ENCODE data around the gene GPR142. TPM values are rescaled to one million over a fixed set of nuclear protein-coding genes. Genes with fewer than 3 reads are reported as not detected.

GPR142 gene
- total RNA-seq, 2 experiments from 2014 or later, result not detected

DNA sequence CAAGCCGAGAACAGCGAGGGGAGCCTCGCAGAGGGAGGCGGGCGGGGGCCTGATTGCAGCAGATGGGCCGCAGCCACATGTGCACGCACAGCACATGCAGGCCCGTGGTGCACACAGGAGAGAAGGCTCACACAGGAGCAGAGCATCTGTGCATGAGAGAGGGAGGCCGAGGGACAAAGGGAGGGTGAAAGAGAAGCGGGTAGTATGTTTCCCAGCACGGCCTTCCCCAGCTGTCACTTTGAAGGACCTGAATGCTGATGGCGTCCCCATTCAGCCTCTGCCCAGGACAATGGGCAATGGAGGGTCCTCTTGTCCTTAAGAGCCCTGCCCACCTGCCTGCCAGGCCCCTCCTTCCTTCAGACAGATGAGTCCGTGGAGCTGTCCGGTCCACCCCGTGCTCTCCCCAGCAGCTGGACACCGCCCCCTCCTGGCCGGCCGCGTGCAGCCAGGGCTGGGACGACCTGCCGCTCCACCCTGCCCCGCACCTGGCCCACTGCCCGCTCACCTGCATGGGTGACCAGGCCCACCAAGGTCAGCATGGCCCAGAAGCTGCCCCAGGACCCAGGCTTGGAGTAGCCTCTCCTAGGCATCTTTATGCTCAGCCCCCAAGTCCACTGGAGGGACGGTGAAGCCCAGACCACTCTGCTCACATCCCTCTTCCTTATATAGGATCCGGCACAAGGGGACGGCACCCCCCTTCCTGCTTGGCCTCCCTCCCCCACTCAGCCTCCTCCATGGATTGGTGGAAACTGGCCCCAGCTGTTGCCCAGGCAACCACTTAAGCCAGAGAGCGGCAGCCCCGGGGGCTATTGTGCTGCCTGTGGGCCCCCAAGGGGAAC lies 5.9 kb upstream of the GPR142 start, which contains the start of gene BTBD17:
Gene BTBD17, minus strand, starts transcription at position 639 of the 839 bp plus-strand sequence. Its CDS starts 49 bp downstream, at position 590.
- Mint-ChIP-seq H3K36me3 (ENCODE audit: low read depth) (no peaks in the 10 kb centered on the region), H3K4me3 (no peak within 1 kb of the TSS), H3K27me3 (ENCODE audit: low read depth) (peaks cover 21% of the 10 kb centered on the region), H3K9me3 (no peaks in the 10 kb centered on the region), H3K4me1 (ENCODE audit: low read depth) (peaks cover 1% of the 10 kb centered on the region), H3K27ac (no peak within 1 kb of the TSS)
- peak; percentile 50 for DNase-seq
- intact Hi-C loops (cut with micrococcal nuclease), result no loop called here
- CTCF ChIA-PET, result interaction anchor here (0.6 to 2.7 kb wide), 10 partner anchors 8 to 1425 kb away, joined by 3 to 12 read pairs (median 4); no protein-coding TSS in a partner anchor

DNA sequence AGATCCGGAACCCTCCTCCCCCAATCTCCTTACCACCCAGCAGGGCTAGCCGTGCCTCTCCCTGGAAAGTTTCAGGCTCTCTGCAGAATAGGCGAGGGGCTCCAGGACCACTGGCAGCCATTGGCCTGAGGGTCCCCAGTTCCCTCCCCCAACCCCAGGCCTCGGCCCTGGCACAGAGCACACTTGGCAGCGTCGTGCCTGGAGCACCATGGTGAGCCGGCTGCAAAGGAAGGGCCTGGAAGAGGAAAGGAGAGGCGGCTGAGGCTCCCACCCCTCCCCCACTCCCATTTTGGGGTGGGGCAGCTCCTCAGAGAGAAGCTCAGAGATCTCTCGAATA lies 5.3 kb upstream of the GPR142 start:
- Mint-ChIP-seq H3K36me3 (ENCODE audit: low read depth) (no peaks in the 10 kb centered on the region), H3K27me3 (ENCODE audit: low read depth) (peaks cover 21% of the 10 kb centered on the region), H3K9me3 (no peaks in the 10 kb centered on the region), H3K4me3 (no peak overlapping the region), H3K27ac (no peak overlapping the region), H3K4me1 (ENCODE audit: low read depth) (peaks cover 1% of the 10 kb centered on the region)
- CTCF ChIA-PET, result interaction anchor here (0.6 to 2.7 kb wide), 7 partner anchors 7 to 1425 kb away, joined by 4 to 12 read pairs (median 5); no protein-coding TSS in a partner anchor
- intact Hi-C loops (cut with micrococcal nuclease), result no loop called here
- no peak for DNase-seq

DNA sequence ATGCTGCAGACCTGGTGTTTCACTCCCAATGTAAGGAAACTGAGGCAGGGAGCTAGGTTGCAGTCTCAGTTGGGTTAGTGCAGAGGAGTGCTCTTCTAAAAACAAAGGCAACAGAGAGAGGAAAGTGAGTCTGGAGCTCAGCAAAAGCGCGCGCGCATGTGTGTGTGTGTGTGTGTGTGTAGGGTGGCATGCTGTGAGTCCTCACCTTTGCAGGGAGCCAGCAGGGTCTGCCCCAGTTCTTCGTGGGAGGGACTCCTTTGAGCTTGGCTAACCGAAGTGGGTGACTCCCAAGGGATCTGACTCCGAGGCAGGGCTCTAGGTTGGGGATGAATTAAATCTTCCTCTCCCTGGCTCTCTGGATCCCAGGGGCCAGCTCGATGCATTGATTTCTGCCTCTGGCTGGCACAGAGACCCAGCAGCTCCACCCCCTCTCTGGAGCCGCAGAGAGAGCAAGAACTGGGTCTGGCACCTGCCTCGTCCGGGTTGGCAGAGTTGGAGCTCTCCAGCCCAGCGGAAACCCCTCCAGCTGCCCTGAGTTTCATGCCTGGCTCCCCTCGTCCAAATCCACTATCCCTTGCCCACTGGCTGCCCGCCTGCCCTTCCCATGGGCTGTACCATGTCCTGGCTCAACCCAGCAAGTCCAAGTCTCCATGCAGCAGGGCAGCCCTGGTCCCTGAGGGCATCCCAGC lies 4.4 kb upstream of the GPR142 start:
- intact Hi-C loops (cut with micrococcal nuclease), result no loop called here
- CTCF ChIA-PET, result interaction anchor here (0.7 to 2.4 kb wide), 5 partner anchors 17 to 136 kb away, joined by 3 to 9 read pairs (median 4); no protein-coding TSS in a partner anchor
- no peak overlapping the region for H3K27ac Mint-ChIP-seq
- no peaks in the 10 kb centered on the region for H3K9me3 Mint-ChIP-seq
- H3K27me3 Mint-ChIP-seq (ENCODE audit: low read depth), result peaks cover 16% of the 10 kb centered on the region
- no peak overlapping the region for H3K4me3 Mint-ChIP-seq
- H3K4me1 Mint-ChIP-seq (ENCODE audit: low read depth), result no peaks in the 10 kb centered on the region
- no peak for DNase-seq
- H3K36me3 Mint-ChIP-seq (ENCODE audit: low read depth), result no peaks in the 10 kb centered on the region

DNA sequence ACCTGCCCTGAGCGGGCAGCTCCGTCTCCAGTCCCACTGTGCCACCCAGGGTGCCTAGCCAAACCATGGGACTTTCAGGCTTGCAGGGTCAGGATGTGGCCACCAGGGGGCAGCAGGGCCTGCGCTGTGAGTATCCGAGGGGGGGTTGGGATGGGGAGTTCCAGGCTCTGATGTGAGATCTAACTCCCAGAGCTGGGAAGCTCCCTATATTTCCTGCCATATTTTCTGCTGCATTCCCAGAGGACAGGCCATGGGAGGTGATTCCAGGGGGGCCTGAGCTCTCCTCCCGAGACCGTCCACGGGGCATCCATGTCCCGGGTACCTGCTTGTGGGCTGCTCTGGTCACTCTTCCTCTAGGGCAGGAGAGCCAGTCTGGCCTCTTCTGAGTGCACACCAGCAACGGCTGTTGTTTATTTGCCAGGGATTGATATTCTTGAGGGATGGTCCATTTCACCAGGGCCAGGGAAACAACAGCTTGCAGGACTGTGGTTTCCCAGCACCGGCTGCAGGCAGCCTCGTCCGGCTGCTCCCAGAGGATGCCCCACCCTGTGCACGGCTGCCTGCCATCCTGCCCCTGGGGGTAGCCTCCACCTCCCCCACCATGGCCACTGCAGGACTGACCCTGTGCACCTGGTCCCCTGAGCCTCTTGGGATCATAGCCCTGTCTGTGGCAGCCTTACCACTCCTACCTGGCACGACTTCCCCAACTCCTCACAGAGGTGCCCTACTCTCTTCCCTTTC lies 1.2 kb downstream of the GPR142 start:
- Mint-ChIP-seq H3K27ac (no peak overlapping the region), H3K4me3 (no peak overlapping the region), H3K4me1 (ENCODE audit: low read depth) (peaks cover 14% of the 10 kb centered on the region), H3K9me3 (no peaks in the 10 kb centered on the region), H3K27me3 (ENCODE audit: low read depth) (no peaks in the 10 kb centered on the region), H3K36me3 (ENCODE audit: low read depth) (no peaks in the 10 kb centered on the region)
- intact Hi-C loops (cut with micrococcal nuclease), result loop anchor here (1.0 to 2.0 kb wide), 4 partner anchors 89 to 234 kb away; no protein-coding TSS in a partner anchor
- CTCF ChIA-PET, result interaction anchor here (0.5 to 6.8 kb wide), 44 partner anchors 8 to 372 kb away, joined by 3 to 97 read pairs (median 4); partner anchors contain the start of genes BTBD17 and CD300A
- DNase-seq, result peak; percentile 81

DNA sequence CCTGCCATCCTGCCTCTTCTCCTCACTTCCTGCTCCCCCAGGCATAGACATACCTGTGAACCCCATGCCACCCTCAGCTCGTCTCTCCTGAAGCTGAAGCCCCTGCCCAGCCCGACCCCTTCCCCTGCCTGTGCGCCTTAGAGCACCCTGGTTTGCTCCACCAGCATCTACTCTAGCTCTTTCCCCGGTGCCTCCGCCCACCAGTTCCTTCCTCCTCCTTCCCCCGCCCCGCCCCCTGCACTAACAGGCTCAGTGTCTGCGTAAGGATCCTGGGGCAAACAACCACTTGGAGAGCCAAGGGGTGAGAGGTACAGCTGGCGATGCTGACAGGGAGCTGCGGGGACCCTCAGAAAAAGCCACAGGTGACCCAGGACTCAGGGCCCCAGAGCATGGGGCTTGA lies 1.9 kb downstream of the GPR142 start:
- intact Hi-C loops (cut with micrococcal nuclease), result loop anchor here (2.0 kb wide), 2 partner anchors 164 to 234 kb away; no protein-coding TSS in a partner anchor
- no peaks in the 10 kb centered on the region for H3K9me3 Mint-ChIP-seq
- peak; percentile 82 for DNase-seq
- H3K27ac Mint-ChIP-seq, result no peak overlapping the region
- CTCF ChIA-PET, result interaction anchor here (0.5 to 6.8 kb wide), 25 partner anchors 9 to 373 kb away, joined by 3 to 97 read pairs (median 5); partner anchors contain the start of genes BTBD17 and CD300A
- H3K4me1 Mint-ChIP-seq (ENCODE audit: low read depth), result peaks cover 14% of the 10 kb centered on the region
- no peaks in the 10 kb centered on the region for H3K27me3 Mint-ChIP-seq (ENCODE audit: low read depth)
- no peak overlapping the region for H3K4me3 Mint-ChIP-seq
- H3K36me3 Mint-ChIP-seq (ENCODE audit: low read depth), result no peaks in the 10 kb centered on the region

DNA sequence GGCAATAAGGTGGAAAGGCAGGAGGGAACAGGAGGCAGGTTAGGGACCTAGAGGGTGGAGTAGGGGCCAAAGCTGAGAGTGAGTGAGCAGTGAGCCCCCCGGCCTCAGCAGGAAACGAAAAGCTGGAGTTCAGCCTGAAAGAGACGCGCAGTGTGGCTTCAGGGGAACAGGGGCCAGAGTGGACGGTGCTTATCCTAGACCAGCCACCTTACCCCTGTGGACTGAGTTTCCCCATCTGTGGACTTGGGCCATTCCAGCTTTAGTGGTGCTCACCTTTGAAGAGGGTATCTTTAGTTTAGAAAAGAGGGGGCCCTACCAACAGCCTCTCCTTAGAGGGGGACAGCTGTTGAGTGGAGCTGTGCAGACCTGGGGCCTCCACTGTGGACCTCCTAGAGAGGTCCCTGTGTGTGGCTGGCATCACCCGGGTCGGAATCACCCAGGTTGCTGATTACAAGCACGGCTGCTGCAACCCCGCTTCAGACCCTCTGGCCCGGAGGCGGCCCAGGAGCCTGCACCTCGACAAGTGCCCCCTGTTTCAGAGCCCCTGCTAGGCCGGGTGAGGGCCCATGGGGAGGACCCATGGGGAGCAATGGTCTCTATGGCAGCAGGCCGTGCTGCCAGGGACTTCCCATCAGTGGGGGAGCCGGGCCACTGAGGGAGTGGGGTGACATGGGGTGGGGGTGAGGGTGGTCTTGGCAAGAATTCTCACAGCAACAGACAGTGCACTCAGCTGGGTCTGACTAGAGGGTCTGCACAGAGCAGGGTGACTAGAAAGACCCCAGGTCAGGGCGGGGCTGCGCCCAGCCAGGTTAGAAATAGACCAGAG lies 2.6 kb downstream of the GPR142 start:
- intact Hi-C loops (cut with micrococcal nuclease), result loop anchor here (2.0 kb wide), 2 partner anchors 163 to 233 kb away; no protein-coding TSS in a partner anchor
- CTCF ChIA-PET, result interaction anchor here (0.6 to 6.8 kb wide), 13 partner anchors 9 to 372 kb away, joined by 3 to 97 read pairs (median 9); partner anchors contain the start of gene BTBD17
- no peaks in the 10 kb centered on the region for H3K36me3 Mint-ChIP-seq (ENCODE audit: low read depth)
- H3K4me1 Mint-ChIP-seq (ENCODE audit: low read depth), result peaks cover 14% of the 10 kb centered on the region
- no peak for DNase-seq
- H3K27me3 Mint-ChIP-seq (ENCODE audit: low read depth), result no peaks in the 10 kb centered on the region
- no peak overlapping the region for H3K4me3 Mint-ChIP-seq
- no peak overlapping the region for H3K27ac Mint-ChIP-seq
- H3K9me3 Mint-ChIP-seq, result no peaks in the 10 kb centered on the region

DNA sequence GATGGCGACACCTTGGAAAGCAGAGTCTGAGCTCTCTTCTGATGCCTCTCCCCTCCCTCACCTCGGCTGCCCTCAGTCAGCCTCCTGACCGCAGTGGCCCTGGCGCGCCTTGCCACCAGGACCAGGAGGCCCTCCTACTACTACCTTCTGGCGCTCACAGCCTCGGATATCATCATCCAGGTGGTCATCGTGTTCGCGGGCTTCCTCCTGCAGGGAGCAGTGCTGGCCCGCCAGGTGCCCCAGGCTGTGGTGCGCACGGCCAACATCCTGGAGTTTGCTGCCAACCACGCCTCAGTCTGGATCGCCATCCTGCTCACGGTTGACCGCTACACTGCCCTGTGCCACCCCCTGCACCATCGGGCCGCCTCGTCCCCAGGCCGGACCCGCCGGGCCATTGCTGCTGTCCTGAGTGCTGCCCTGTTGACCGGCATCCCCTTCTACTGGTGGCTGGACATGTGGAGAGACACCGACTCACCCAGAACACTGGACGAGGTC lies 4.4 kb downstream of the GPR142 start:
- H3K27me3 Mint-ChIP-seq (ENCODE audit: low read depth), result no peaks in the 10 kb centered on the region
- no peak overlapping the region for H3K4me3 Mint-ChIP-seq
- CTCF ChIA-PET, result interaction anchor here (0.6 to 6.8 kb wide), 3 partner anchors 19 to 84 kb away, joined by 4 to 97 read pairs (median 4); no protein-coding TSS in a partner anchor
- peaks cover 14% of the 10 kb centered on the region for H3K4me1 Mint-ChIP-seq (ENCODE audit: low read depth)
- intact Hi-C loops (cut with micrococcal nuclease), result no loop called here
- DNase-seq, result no peak
- no peak overlapping the region for H3K27ac Mint-ChIP-seq
- no peaks in the 10 kb centered on the region for H3K36me3 Mint-ChIP-seq (ENCODE audit: low read depth)
- H3K9me3 Mint-ChIP-seq, result no peaks in the 10 kb centered on the region

DNA sequence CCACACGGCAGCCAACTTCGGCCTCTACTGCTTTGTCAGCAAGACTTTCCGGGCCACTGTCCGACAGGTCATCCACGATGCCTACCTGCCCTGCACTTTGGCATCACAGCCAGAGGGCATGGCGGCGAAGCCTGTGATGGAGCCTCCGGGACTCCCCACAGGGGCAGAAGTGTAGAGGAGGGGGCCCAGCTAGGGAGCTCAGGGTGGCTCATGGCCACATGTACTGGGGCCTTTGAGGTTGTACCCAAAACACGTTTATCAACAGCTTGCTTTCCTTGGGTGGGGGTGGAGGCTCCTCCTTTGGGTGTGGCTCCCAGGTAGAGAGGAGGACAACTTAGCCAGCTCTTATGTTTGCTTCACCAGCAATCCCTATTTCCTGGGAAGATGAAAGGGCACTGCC lies 5.1 kb downstream of the GPR142 start:
- peaks cover 14% of the 10 kb centered on the region for H3K4me1 Mint-ChIP-seq (ENCODE audit: low read depth)
- no peaks in the 10 kb centered on the region for H3K27me3 Mint-ChIP-seq (ENCODE audit: low read depth)
- CTCF ChIA-PET, result no interaction called here
- H3K9me3 Mint-ChIP-seq, result no peaks in the 10 kb centered on the region
- H3K36me3 Mint-ChIP-seq (ENCODE audit: low read depth), result no peaks in the 10 kb centered on the region
- no peak overlapping the region for H3K4me3 Mint-ChIP-seq
- no peak overlapping the region for H3K27ac Mint-ChIP-seq
- DNase-seq, result no peak
- intact Hi-C loops (cut with micrococcal nuclease), result no loop called here

DNA sequence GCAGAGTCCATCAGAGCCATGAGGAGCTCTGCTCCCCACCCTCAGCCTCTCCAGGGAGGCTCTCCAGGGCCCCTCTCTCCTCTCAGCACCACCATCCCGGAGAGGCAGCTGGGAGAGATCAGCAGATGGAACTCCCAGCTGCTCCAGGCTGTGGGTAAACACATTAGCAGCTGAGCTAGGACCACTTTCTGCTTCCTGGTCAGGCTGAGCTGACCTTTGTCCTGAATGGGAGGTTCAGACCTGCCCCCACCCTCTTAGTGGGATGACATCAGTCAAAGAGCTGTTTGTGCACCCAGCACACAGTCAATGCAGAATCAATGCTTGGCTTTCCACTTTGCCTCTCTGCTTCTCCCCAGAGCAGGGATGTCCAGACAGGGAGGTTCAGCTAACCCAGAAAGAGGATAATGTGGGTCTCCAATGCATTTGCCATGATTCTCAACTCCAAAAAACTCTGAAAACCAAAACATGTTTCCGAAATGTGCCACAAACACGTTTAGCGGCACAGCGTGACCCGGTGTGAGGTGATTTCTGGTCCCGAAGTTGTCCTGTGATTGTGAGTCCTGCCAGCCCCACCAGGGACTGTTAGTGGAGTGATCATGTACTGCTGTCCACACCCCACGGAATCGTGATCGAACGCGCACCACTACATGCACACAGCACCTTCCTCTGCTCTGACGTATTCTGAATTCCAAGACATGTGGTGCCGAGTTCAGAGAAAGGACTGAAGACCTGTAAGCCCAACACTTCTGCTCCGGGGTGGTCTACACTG lies 6.7 kb downstream of the GPR142 start:
- Mint-ChIP-seq H3K4me3 (no peak overlapping the region), H3K27ac (no peak overlapping the region), H3K36me3 (ENCODE audit: low read depth) (no peaks in the 10 kb centered on the region), H3K9me3 (no peaks in the 10 kb centered on the region), H3K4me1 (ENCODE audit: low read depth) (peaks cover 6% of the 10 kb centered on the region), H3K27me3 (ENCODE audit: low read depth) (no peaks in the 10 kb centered on the region)
- intact Hi-C loops (cut with micrococcal nuclease), result no loop called here
- no peak for DNase-seq
- CTCF ChIA-PET, result interaction anchor here (0.7 to 1.1 kb wide), 3 partner anchors 15 to 77 kb away, joined by 3 to 4 read pairs (median 3); no protein-coding TSS in a partner anchor

DNA sequence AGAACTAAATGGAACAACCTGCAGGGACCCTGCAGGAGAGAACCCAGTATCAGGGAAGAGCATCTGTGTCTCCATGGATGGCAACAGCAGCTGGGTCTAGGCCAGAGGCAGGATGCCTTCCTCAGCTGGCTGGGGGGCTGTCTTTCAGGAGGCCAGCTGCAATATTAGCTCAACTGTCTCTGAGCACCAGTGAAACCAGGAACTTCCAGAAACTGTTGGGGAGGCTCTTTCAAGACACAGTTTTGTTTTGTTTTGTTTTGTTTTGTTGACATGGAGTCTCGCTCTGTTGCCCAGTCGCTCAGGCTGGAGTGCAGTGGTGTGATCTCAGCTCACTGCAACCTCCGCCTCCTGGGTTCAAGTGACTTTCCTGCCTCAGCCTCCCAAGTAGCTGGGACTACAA lies 7.6 kb downstream of the GPR142 start:
- Mint-ChIP-seq H3K27ac (no peak overlapping the region), H3K4me1 (ENCODE audit: low read depth) (no peaks in the 10 kb centered on the region), H3K4me3 (no peak overlapping the region), H3K27me3 (ENCODE audit: low read depth) (no peaks in the 10 kb centered on the region), H3K36me3 (ENCODE audit: low read depth) (no peaks in the 10 kb centered on the region), H3K9me3 (no peaks in the 10 kb centered on the region)
- intact Hi-C loops (cut with micrococcal nuclease), result no loop called here
- no peak for DNase-seq
- CTCF ChIA-PET, result interaction anchor here (0.6 kb wide), 1 partner anchor 83 kb away, joined by 4 read pairs; no protein-coding TSS in a partner anchor

All from activated naive CD4-positive, alpha-beta T cell treated with anti-CD3 and anti-CD28 coated beads for 36 hours (primary cell).